ENCODE measurements around the gene ACACB.
"Not testable (repeated sequence)": the region's sequence is repeated elsewhere in the genome, so short reads cannot be mapped to it uniquely, and the experiment has no call there.

ACACB gene

DNA sequence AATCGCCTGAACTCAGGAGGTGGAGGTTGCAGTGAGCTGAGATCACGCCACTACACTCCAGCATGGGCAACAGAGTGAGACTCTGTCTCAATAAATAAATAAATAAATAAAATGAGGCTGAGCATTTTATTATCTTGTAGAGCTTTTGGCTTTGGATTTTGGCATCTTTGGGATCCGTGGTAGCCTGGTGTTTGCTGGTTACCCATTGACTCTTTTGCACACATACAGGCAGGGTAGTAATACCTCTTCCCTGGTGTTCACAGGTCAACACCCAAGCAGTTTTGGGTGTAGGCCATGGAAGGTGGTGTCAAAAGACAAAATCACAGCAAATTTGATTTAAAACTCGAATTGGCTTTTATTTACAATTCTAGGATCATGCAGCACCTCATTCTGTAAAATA lies 27.8 kb downstream of the ACACB start:
- no peak for DNase-seq

DNA sequence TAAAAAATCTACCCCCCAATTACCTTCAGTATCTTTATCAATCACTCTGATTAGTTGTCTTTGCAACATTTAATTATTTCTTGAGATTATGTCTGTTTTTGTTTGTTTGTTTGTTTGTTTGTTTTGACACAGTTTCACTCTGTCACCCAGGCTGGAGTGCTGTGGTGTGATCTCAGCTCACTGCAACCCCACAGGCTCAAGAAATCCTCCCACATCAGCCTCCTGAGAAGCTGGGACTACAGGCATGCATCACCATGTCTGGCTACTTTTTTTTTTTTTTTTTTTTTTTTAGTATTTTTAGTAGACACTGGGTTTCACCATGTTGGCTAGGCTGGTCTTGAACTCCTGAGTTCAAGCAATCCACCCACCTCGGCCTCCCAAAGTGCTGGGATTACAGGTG lies 30.7 kb downstream of the ACACB start:
- DNase-seq = not testable (repeated sequence)

DNA sequence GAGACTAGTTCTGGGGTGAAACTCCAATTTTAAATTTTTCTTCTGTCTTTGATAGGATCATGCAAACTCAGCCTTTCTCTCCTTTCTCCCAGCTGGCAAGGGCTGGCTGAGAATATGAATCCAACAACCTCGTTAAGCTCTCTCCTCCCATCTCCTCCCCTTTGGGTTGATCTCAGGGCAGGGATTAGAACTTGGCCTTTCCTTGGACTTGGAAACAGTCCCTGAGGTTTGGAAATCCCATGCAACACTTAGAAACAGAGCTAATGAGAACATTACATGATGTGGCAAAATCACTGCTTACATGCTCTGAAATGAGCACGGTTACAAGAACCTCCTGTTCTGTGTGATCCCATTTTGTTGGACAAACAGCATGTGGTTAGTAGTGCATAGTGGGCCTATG lies 31.6 kb downstream of the ACACB start:
- no peak for DNase-seq

DNA sequence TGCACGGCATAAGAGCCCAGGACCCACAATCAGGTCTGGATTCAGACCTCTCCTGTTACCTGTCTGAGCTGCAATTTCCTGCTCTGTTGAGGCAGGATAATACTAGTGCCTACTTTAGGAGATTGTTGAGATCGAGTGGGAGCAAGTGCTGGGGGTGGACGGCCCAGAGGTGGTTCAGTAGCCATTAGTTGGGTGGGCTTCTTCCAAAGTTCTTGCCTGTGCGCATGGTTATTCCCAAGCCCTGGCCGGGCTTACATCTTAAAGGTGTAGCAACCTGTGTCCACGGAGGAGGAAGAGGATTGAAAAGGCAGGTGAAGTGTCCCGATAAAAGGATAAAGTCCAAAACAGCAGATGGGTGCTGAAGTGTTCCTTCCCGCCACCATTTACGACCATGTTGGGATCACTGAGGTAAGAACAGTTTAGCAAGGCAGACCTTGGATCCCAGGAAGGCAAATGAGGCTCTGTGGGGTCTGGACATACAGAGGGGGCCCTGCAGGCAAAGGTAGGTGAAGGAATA lies 33.8 kb downstream of the ACACB start:
- no peak for DNase-seq

DNA sequence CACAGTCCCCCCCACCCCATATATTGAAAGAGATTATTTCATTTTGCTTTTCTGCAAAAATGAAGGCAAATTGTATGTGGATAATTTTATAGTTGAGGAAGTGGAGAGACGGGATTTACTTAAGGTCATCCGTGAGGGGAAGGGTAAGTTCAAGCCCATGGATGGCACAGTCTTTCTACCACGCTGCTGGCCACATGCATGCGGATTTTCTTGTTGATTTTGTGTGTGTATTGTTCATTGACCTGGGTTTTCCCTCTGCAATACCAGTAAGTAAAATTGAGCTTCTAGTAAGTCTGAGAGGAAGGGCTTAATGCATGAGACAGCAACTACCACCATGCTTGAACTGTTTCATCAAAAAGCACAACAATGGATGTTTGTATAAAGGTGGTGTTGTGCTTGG lies 35.1 kb downstream of the ACACB start:
- DNase-seq = no peak

DNA sequence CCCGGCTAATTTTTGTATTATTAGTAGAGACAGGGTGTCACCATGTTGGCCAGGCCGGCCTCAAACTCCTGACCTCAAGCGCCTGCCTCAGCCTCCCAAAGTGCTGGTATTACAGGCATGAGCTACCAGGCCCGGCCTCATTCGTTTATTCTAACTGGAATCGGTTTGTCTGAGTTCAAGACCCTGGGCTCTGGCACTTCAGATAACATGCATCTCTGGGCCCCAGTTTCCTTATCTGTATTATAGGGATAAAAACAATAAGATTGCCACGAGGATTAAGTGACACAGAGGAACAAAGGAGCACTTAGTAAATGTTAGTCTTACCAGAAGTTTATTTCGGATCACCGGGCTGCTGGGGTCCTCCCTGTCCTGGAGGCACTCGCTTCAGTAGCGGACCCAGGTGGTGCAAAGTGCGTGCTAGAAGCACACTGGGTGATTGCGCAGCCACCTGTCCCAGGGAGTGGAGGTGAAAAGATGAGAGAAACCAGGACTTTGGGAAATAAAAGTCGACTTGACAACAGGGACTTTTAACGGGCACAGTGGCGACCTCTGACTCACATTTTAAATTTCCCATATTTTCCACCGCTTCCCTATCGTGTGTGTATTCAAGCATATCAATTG lies 37.5 kb downstream of the ACACB start:
- no peak for DNase-seq

DNA sequence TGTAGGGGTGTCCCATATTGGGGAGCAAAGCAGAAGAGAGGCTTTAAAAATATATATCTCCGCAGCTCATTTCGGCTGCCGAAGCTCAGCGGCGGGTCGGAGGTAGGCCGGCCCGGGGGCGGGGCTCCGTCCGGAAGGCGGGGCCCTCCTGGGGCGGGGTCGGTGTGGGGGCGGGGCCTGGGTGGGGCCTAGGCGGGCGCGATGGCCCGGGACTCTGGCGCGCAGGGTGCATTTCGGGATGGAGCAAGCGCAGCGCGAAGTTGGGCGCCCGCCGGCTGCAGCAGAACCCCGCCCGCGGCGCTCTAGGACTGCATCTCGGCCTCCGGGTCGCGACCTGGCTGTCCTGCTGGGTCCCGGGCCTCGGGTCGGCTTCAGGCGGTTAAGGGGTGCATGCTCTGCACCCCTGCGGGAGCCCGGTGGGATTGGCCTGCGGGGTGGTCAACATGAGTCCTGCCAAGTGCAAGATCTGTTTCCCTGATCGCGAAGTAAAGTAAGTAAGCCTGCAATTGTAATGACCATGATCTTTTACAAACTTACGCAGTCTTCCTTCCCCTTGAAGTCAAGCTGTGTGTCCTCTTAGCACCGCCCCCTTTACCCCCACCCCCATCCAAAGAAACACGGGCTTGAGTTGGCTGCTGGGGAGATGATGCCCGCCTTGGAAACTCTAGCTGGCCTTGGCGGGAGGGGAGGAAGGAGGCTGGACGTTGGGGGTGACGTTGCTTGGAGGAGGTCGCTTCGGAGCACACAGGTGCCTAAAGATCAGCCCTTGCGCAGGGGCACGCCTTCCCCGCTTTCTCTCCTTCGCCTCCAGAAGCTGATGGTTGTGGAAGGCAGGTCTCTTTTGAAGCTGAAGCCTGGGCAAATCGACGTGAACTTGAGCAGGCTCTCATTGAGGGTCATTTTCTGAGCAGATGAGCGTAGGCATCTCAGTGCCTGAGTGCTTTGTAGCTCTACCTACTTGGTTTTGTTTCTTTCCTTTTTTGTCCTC lies 38.4 kb downstream of the ACACB start:
- DNase-seq = no peak

DNA sequence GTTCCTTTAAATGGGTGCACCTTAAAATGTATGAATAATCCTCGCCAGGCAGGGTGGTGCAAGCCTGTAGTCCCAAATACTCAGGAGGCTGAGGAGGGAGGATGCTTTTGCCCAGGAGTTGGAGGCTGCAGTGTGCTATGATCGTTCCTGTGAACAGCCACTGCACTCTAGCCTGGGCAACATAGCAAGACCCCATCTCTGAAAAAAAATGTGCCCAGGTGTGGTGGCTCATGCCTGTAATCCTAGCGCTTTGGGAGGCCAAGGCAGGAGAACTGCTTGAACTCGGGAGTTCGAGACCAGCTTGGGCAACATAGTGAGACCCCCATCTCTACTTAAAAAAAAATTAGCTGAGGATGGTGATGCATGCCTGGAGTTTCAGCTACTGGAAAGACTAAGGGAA lies 39.6 kb downstream of the ACACB start:
- no peak for DNase-seq

DNA sequence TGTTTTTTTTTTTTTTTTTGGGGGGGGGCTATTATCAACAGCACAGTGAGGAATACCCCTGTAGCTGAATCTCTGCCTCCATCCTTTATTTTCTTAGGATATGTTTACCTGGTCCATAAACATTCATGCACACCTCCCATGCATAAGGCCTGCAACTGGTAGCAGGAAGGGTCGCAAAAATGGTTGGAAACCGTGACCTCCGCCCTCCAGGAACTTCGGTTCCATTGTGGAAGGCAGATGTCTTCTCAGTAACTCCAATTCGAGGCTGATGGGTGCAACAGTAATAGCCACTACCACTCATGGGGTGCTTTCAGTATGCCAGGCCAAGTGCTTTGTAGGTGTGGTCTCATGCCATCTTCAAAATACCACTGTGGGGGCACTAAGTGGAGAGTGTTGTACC lies 40.2 kb downstream of the ACACB start:
- no peak for DNase-seq

DNA sequence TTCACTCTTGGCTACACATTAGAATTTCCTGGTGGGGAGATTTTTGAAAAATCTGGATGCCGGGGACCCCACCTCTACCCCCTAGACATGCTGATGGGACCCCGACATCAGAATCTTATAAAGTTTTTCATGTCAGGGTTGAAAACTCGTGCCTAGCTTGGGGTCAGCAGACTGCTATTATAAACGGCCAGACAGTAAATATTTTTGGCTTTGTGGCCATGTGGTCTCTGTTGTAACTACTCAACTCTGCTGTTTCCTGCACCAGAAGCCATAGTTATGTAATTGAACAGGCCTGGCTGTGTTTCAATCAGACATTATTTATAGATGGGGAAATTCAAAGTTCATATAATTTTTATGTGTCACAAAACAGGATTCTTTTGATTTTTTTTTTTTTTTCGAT lies 41.6 kb downstream of the ACACB start:
- DNase-seq = no peak

DNA sequence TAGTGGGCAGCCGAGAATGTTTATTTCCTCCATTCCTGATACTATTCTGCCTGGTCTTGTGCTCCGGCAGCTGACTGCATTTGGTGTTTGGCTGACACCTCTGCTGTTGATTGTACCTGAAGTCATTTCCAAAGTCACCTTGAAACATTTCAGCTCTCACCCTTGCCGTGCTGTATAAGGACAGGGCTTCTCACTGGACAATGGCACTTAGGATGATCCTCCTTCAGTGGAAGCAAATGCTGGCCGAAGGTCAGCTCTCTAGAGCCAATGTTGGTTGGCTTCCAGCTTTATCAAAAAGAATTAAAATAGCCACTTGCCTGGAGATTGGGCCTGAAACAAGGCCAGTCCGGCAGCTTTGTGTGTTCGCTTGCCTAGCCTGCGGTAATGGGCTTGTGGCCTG lies 44.0 kb downstream of the ACACB start:
- no peak for DNase-seq

DNA sequence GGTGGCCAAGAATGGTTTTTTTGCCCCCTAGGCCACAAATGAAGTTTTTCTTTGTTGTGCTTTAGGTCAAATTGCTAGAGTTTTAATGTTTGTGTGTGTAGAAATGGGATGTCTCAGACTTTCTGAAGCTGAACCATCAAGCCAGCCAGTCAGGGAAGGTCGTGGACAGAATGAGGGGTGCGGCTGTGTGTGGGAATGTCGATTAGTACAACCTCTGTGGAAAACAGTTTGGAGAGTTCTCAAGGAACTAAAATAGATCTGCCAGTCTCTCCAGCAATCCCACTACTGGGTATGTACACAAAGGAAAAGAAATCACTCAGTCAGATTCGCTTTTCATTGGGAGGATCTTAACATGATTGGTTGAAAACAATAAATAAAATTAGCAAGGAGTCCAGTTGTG lies 44.5 kb downstream of the ACACB start:
- no peak for DNase-seq

DNA sequence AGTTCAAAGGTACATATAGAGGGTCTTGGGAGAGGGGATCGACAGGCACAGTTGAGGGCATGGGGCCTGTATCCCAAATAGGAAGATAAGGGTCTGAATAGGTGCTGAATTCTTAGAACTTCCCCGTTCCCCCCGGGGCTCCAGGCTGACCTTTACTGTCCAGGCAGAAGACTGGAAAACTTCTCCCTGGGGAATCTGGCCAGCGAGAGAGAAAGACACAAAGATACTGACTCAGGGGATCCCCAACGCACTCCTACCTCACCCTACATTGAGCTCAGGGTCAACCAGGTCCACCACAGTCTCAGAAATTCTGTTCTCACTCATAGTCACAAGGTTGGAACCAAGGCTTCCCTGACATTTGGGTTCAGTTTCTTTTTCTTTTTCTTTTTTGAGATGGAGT lies 46.2 kb downstream of the ACACB start:
- no peak for DNase-seq

DNA sequence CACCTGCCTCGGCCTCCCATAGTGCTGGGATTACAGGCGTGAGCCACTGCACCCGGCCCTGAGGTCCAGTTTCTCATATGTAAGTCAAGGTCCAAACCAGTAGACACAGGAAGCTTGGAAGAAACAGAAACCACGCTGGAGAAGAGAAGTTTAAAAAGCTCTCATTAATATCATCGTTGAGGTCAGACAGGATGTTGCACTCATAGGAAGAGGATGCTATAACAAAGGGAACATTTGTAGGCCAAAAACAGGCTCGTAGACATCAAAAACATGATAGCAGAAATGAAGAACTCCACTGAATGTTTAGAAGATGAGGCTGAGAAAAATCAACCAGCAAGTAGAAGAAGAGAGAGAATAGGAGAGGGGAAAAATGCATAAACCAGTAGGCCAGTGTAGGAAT lies 46.8 kb downstream of the ACACB start:
- DNase-seq = no peak

DNA sequence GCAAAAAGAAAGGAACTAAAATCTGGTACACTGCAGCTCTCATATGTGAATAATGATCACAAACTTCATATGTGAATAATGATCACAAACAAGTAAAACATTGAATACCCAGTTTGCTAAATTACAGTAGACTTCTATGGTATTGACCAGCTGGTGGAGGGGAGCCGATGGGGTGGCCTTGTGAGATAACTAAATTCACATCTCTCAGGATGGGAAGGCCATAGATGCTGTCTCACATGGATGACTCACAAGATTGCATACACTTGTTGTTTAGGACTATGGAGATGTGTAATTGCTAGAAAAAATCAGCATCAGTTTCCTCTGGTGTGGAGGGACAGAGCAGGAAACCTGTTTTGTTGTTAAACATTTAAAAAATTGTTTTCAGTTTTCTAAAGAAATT lies 49.2 kb downstream of the ACACB start:
- DNase-seq = no peak

DNA sequence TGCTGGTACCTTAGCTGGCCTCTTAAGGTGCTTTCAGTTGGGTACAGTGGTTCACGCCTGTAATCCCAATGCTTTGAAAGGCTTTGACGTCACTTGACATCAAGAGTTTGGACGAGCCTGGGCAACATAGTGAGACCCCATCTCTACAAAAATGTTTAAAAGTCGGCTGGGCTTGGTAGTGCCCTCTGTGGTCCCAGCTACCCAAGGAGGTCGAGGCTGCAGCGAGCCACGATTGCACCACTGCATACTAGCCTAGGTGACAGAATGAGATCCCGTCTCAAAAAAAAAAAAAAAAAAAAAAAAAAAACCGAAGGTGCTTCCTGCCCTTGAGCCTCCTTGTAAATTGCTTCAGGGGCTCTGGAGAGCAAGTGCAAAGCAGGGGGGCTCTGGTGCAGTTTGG lies 50.0 kb downstream of the ACACB start:
- no peak for DNase-seq

DNA sequence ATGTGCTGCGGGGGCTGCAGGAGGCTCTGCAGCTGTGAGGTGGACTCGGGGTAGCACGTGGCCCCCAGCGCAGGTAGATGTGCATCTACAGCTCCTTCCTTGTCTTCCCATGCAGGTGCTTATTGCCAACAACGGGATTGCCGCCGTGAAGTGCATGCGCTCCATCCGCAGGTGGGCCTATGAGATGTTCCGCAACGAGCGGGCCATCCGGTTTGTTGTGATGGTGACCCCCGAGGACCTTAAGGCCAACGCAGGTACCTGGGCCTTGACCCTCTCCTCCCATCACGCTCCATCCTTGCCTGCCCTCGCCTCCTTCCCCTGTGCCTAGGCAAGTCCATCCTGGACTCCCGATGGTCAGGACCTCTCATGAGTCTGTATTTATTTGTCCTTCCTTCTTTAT lies 51.4 kb downstream of the ACACB start:
- DNase-seq = no peak

DNA sequence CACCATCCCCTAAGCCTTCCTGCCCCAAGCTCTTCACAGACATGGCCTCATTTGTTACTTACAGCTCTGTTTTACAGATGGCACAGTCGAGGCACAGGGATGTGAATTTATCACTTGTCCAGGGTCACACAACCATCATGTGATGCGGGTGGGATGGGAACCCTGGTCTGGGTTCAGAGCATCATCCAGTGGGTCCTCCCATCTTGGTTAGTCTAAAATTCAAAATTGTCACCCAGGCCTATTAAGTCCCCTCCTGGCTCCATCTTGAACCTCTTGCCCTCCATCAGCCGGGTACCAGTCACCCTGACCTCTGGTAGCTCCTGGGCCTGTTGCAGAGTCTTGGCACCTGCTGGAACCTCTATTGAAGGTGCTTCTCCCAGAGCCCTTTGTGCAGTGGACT lies 52.9 kb downstream of the ACACB start:
- DNase-seq = no peak

DNA sequence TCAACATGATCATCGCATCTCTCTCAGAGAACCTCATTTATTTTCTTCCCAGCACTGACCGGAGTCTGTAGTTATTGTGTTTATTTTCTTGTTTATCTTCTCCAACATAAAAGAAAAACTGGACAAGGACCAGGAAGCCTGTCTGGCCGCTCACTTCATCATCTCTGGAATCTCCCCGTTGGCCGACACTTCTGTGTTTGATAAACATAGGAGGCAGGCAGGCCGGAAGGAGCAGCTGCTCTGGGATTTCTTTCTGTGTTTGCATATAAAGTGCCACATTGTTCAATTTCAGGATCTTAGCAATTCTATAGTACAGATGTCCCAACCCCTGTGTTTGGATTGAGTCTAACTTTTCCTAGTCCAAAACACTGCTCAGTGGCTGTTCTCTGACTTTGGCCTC lies 53.3 kb downstream of the ACACB start:
- DNase-seq = no peak

DNA sequence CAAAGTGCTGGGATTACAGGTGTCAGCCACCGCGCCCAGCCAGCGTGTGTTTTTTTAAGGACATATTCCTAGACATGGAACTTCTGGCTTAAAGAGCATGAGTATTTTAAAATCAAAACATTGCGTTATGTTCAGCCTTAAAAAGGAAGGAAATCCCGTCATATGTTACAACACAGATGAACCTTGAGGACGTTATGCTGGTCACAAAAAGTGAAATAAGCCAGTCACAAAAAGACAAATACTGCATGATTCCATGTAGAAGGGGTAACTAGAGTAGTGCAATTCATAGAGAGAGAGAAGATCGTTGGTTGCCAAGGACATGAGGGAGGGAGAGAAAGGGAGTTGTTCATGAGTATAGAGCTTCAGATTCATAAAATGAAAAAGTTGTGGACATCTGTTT lies 53.9 kb downstream of the ACACB start:
- DNase-seq = peak; percentile 2 to 25

DNA sequence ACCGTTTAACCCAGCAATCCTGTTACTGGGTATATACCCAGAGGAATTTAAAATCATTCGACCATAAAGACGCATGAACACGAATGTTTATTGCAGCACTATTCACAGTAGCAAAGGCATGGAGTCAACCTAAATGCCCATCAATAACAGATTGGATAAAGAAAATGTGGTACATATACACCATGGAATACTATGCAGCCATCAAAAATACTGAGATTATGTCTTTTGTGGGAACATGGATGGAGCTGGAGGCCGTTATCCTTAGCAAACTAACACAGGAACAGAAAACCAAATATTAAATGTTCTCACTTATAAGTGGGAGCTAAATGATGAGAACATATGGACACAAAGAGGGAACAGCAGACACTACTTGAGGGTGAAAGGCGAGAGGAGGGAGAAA lies 56.4 kb downstream of the ACACB start:
- DNase-seq = not testable (repeated sequence)

DNA sequence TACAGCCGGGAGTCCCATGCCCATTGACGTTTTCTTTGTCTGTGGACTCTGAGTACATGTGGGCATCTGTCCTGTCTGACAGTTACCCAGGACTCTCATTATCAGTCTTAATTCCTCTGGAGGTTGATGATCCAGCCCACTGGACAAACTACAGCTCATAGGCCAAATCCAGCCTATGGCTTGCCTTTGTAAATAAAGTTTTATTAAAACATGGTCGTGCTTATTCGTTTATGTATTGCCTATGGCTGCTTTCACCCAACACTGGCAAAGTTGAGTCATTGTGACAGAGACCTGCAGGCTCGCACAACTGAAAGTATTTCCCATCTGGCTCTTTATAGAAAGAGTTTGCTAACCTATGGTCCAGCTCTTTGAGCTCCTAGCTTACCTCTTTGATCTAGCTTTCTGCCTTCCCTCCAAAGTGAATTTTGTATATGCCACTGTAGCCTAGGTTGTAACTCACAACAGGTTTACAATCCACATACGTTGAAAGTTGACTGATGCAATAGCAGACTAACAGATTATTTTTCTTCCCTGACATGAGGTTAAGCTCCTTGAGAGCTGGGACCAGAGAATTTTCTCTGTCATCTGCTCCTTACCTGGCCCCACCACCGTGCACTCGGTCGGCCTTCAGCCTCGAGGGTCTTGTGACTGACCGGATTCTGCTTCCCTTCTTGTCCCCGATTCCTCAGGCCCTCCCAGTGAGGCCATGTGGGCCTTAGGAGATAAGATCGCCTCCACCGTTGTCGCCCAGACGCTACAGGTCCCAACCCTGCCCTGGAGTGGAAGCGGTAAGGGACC lies 57.3 kb downstream of the ACACB start:
- DNase-seq = no peak

DNA sequence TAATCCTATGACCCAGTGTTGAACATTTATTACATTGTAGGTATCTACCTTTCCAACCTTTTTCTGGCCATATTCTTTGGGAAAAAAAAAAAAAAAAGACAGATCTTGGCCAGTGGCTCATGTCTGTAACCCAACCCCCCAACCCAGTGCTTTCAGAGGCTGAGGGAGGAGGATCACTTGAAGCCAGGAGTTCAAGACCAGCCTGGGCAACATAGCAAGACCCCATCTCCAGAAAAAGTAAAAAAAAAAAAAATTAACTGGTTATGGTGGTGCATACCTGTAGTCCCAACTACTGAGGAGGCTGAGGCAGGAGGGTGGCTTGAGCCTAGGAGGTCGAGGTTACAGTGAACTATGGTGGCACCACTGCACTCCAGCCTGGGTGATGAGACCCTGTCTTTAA lies 58.1 kb downstream of the ACACB start:
- DNase-seq = no peak

DNA sequence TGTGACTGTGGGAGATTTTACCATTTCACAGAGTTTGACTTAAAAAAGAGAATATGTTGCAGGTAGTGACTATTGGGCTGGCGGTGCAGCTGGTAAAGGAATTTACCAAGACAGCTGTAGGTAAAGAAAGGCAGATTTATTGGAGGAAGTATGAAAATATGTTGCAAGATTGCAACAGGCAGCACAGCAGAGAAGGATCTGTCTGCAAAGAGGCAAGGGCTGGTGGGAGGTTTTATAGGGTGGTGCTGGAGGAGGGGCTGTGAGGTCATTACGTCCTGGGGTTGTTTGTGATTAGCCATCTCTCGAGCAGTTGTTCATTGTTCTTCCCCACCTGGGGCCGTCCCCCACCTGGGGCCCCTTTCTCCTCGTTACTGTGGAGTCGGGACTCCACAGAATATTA lies 62.1 kb downstream of the ACACB start:
- no peak for DNase-seq

Measured in AML-193 (cell line).